Mammary epithelial cell (primary cell): ENCODE data around the gene QKI.

Experiments used
- EZH2 ChIP-seq: IDR thresholded peaks from 2 replicates; pipeline ENCODE4 v1.6.1; 2012; ENCODE audit warnings: low read length, inconsistent platforms, borderline replicate concordance
- TF ChIP-seq, protein P1 (sequence below), 2 donors: IDR thresholded peaks in 1 of 2; conservative IDR thresholded peaks in 1 of 2; 2 replicates each; pipeline ENCODE4 v1.5.1; 2011 to 2012; ENCODE audit warnings: inconsistent platforms in 2 of 2, low read length in 2 of 2, mild to moderate bottlenecking in 2 of 2, control low read depth in 1 of 2, low read depth in 1 of 2; ENCODE audit not compliant: insufficient read depth in 1 of 2; ENCODE audit errors: extremely low read depth in 1 of 2

DNA sequence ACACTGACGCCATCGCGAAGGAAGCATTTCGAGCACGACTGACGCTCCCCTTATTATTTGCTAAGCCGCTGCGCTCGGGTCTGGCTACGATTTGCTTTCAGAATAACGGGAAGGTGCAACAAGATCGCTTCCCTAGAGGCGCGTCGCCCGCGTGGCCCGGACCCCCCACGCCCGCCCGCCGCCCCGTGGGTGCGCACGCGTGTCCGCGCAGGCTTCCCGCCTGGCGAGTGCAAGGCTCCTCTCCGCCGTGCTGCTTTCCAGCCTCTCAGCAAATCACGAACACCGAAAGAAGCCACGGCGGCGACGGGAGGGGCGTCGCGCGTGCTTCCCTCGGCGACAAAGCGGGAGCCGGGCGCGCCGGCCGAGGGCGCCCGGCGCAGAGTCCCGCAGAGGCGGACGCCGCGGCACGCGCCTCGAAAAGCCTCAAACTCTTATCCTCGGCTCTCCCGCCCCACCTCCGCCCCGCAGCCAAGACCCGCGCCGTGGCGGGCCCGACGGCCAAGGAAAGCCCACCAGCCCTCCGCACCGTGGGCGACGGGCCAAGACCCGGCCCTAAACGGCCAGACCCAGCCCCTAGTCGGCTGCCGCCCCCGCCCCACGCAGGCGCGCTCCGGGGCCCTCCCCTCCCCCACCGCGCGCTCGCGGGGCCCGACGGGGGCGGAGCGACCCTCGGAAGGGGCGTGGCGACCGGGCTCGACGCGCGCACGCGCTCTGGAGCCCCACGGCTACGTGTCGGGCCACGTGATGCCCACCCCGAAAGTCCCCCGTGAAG, 987 bp upstream of the QKI start:
- no peak for TF ChIP-seq EZH2
- TF ChIP-seq, protein P1, sequence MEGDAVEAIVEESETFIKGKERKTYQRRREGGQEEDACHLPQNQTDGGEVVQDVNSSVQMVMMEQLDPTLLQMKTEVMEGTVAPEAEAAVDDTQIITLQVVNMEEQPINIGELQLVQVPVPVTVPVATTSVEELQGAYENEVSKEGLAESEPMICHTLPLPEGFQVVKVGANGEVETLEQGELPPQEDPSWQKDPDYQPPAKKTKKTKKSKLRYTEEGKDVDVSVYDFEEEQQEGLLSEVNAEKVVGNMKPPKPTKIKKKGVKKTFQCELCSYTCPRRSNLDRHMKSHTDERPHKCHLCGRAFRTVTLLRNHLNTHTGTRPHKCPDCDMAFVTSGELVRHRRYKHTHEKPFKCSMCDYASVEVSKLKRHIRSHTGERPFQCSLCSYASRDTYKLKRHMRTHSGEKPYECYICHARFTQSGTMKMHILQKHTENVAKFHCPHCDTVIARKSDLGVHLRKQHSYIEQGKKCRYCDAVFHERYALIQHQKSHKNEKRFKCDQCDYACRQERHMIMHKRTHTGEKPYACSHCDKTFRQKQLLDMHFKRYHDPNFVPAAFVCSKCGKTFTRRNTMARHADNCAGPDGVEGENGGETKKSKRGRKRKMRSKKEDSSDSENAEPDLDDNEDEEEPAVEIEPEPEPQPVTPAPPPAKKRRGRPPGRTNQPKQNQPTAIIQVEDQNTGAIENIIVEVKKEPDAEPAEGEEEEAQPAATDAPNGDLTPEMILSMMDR (conservative IDR thresholded peaks at IDR 0.05 in 1 of 2, IDR thresholded peaks at IDR 0.05 in 1 of 2; ENCODE audit: extremely low read depth in 1 of 2, insufficient read depth in 1 of 2, low read depth in 1 of 2, low read length in 2 of 2): no peak
